ENCODE measurements around the gene RAD51B.

RAD51B gene

GRCh38 chr14:68625366-68626090 lies 805.9 kb downstream of the RAD51B start:
- Histone ChIP-seq H3K9me3 (ENCODE audit: control insufficient read depth, insufficient read depth, low read depth, low read length) (no peaks in the 10 kb centered on the region), H3K4me1 (ENCODE audit: control insufficient read depth, insufficient read depth, low read length) (no peaks in the 10 kb centered on the region), H3K4me3 (ENCODE audit: low read depth, low read length) (no peak overlapping the region), H3K27ac (ENCODE audit: extremely low read depth, low read depth, low read length) (no peak overlapping the region), H3K36me3 (ENCODE audit: control insufficient read depth in 2 of 2, insufficient read depth in 1 of 2, low read length in 2 of 2) (no peaks in the 10 kb centered on the region)
- POLR2A ChIA-PET: no interaction called here
- CTCF ChIA-PET: interaction anchor here (0.6 kb wide), 2 partner anchors 184 to 191 kb away, joined by 4 read pairs; no protein-coding TSS in a partner anchor
- TF ChIP-seq ZNF2 (tag by site-specific recombination; IDR thresholded peaks at IDR 0.05) (no peak), ZNF585B (tag by site-specific recombination; IDR thresholded peaks at IDR 0.05) (no peak), ZNF133 (tag by site-specific recombination; IDR thresholded peaks at IDR 0.05) (no peak), ZNF394 (tag by site-specific recombination; IDR thresholded peaks at IDR 0.05; ENCODE audit: borderline replicate concordance) (no peak), ZNF335 (tag by site-specific recombination; conservative IDR thresholded peaks at IDR 0.05) (no peak), YY2 (tag by site-specific recombination; IDR thresholded peaks at IDR 0.05) (no peak), HIC1 (tag by site-specific recombination; IDR thresholded peaks at IDR 0.05) (no peak)

DNA sequence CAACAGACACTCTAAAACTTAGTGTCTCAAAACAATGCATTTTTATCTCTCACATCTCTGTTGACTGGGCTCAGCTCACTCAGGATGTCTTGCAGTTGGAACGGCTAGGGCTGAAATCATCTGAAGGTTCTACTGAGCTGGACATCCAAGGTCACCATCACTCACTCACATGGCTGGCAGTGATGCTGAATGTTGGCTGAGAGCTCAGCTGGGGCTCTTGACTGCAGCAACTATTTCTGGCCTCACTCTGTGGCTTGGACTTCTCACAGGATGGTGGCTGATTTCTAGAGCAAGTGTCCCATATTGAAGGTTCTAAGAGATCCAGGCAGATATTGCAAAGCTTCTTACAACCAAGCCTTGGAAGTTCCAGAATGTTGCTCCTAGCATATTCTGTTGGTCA lies 806.8 kb downstream of the RAD51B start:
- no peaks in the 10 kb centered on the region for H3K36me3 ChIP-seq (ENCODE audit: control insufficient read depth in 2 of 2, insufficient read depth in 1 of 2, low read length in 2 of 2)
- ChIA-PET CTCF (no interaction called here), POLR2A (no interaction called here)
- no peak overlapping the region for H3K4me3 ChIP-seq (ENCODE audit: low read depth, low read length)
- TF ChIP-seq SCRT1 (tag by site-specific recombination; IDR thresholded peaks at IDR 0.05; ENCODE audit: borderline replicate concordance): no peak
- no peak for TF ChIP-seq ZNF560 (tag by site-specific recombination; IDR thresholded peaks at IDR 0.05; ENCODE audit: borderline replicate concordance)
- no peak for TF ChIP-seq ZNF214 (tag by site-specific recombination; IDR thresholded peaks at IDR 0.05; ENCODE audit: borderline replicate concordance)
- no peak for TF ChIP-seq ZSCAN23 (tag by site-specific recombination; IDR thresholded peaks at IDR 0.05)
- TF ChIP-seq IKZF3 (tag by site-specific recombination; IDR thresholded peaks at IDR 0.05): no peak
- no peak for TF ChIP-seq ZNF302 (tag by site-specific recombination; IDR thresholded peaks at IDR 0.05; ENCODE audit: low read depth)
- no peak for TF ChIP-seq WT1 (tag by site-specific recombination; IDR thresholded peaks at IDR 0.05)
- no peak for TF ChIP-seq ZNF677 (tag by site-specific recombination; IDR thresholded peaks at IDR 0.05)
- TF ChIP-seq ZNF768 (tag by site-specific recombination; IDR thresholded peaks at IDR 0.05): no peak
- TF ChIP-seq ZNF571 (tag by site-specific recombination; IDR thresholded peaks at IDR 0.05): no peak
- TF ChIP-seq ZNF843 (tag by site-specific recombination; IDR thresholded peaks at IDR 0.05): no peak
- no peak for TF ChIP-seq ZNF585B (tag by site-specific recombination; IDR thresholded peaks at IDR 0.05)
- TF ChIP-seq ZNF274 (IDR thresholded peaks at IDR 0.05; ENCODE audit: low read length): no peak
- TF ChIP-seq ZNF274 (tag by site-specific recombination; IDR thresholded peaks at IDR 0.05; ENCODE audit: borderline replicate concordance): no peak
- TF ChIP-seq ZFP69B (tag by site-specific recombination; IDR thresholded peaks at IDR 0.05): no peak
- TF ChIP-seq ZNF555 (tag by site-specific recombination; conservative IDR thresholded peaks at IDR 0.05): no peak
- TF ChIP-seq ZNF488 (tag by site-specific recombination; IDR thresholded peaks at IDR 0.05): no peak
- no peak for TF ChIP-seq ZNF518A (tag by site-specific recombination; conservative IDR thresholded peaks at IDR 0.05; ENCODE audit: low read depth)
- no peak for TF ChIP-seq KLF7 (tag by site-specific recombination; IDR thresholded peaks at IDR 0.05; ENCODE audit: borderline replicate concordance)
- no peak for TF ChIP-seq ZNF341 (tag by site-specific recombination; IDR thresholded peaks at IDR 0.05; ENCODE audit: low read depth)
- H3K4me1 ChIP-seq (ENCODE audit: control insufficient read depth, insufficient read depth, low read length): no peaks in the 10 kb centered on the region
- no peaks in the 10 kb centered on the region for H3K9me3 ChIP-seq (ENCODE audit: control insufficient read depth, insufficient read depth, low read depth, low read length)
- H3K27ac ChIP-seq (ENCODE audit: extremely low read depth, low read depth, low read length): no peak overlapping the region

Measured in HEK293 (cell line).